SK-N-SH treated with all-trans-retinoic acid at 6 μM for 48 hours (cell line): ENCODE data around the gene GCG.

Source experiments
- ATAC-seq: fragments of 200-7000 bp; cut with Tn5 transposase; 3 replicates; pipeline ENCODE4 v1.9.1; 2020; ENCODE audit warnings: mild to moderate bottlenecking, moderate library complexity
- ARNTL ChIP-seq: fragments of 450-650 bp; formaldehyde crosslinking; IDR thresholded peaks from 2 replicates; pipeline ENCODE4 v1.5.0; 2020; ENCODE audit warnings: low read depth, mild to moderate bottlenecking, moderate library complexity, borderline replicate concordance
- BACH2 ChIP-seq: fragments of 250-450 bp; sonication (Bioruptor Pico); IDR thresholded peaks from 2 replicates; pipeline ENCODE4 v1.9.0; 2021; ENCODE audit warnings: mild to moderate bottlenecking, borderline replicate concordance
- CREB5 ChIP-seq: fragments of 250-450 bp; sonication (Bioruptor Pico); IDR thresholded peaks from 2 replicates; pipeline ENCODE4 v1.5.1; 2020; ENCODE audit warnings: low read depth, mild to moderate bottlenecking, moderate library complexity
- CSDC2 ChIP-seq: fragments of 250-450 bp; sonication (Bioruptor Pico); IDR thresholded peaks from 2 replicates; pipeline ENCODE4 v1.5.0; 2020; ENCODE audit warnings: mild to moderate bottlenecking, moderate library complexity
- CSRNP3 ChIP-seq: fragments of 250-450 bp; sonication (Bioruptor Pico); IDR thresholded peaks from 2 replicates; pipeline ENCODE4 v1.5.1; 2021; ENCODE audit warnings: mild to moderate bottlenecking, moderate library complexity
- ESRRG ChIP-seq: fragments of 250-450 bp; sonication (Bioruptor Pico); IDR thresholded peaks from 2 replicates; pipeline ENCODE4 v1.6.1; 2021; ENCODE audit warnings: mild to moderate bottlenecking
- GLIS3 ChIP-seq: fragments of 250-450 bp; sonication (Bioruptor Pico); IDR thresholded peaks from 2 replicates; pipeline ENCODE4 v1.5.0; 2020; ENCODE audit warnings: mild to moderate bottlenecking, moderate library complexity
- OSR1 ChIP-seq: fragments of 250-450 bp; sonication (Bioruptor Pico); IDR thresholded peaks from 2 replicates; pipeline ENCODE4 v1.8.0; 2022; ENCODE audit warnings: moderate library complexity, mild to moderate bottlenecking, inconsistent platforms
- PATZ1 ChIP-seq: fragments of 250-450 bp; sonication (Bioruptor Pico); IDR thresholded peaks from 2 replicates; pipeline ENCODE4 v1.8.0; 2020; ENCODE audit warnings: mild to moderate bottlenecking, moderate library complexity, borderline replicate concordance
- POU6F1 ChIP-seq: fragments of 250-450 bp; sonication (Bioruptor Pico); IDR thresholded peaks from 2 replicates; pipeline ENCODE4 v1.8.0; 2021; ENCODE audit warnings: low read depth, mild to moderate bottlenecking, moderate library complexity, borderline replicate concordance
- PPARA ChIP-seq: fragments of 250-450 bp; sonication (Bioruptor Pico); IDR thresholded peaks from 2 replicates; pipeline ENCODE4 v1.5.0; 2020; ENCODE audit warnings: mild to moderate bottlenecking, borderline replicate concordance
- RARB ChIP-seq: fragments of 250-450 bp; sonication (Bioruptor Pico); IDR thresholded peaks from 2 replicates; pipeline ENCODE4 v1.8.0; 2021; ENCODE audit warnings: mild to moderate bottlenecking, moderate library complexity
- SNAI2 ChIP-seq: fragments of 250-450 bp; sonication (Bioruptor Pico); IDR thresholded peaks from 2 replicates; pipeline ENCODE4 v1.5.0; 2020; ENCODE audit warnings: mild to moderate bottlenecking, moderate library complexity
- TCF4 ChIP-seq: fragments of 250-450 bp; sonication (Bioruptor Pico); IDR thresholded peaks from 2 replicates; pipeline ENCODE4 v1.8.0; 2021; ENCODE audit warnings: mild to moderate bottlenecking, moderate library complexity, borderline replicate concordance
- TOX ChIP-seq: fragments of 250-450 bp; sonication (Bioruptor Pico); IDR thresholded peaks from 2 replicates; pipeline ENCODE4 v1.8.0; 2021; ENCODE audit warnings: mild to moderate bottlenecking, moderate library complexity, borderline replicate concordance
- TSHZ2 ChIP-seq: fragments of 250-450 bp; sonication (Bioruptor Pico); IDR thresholded peaks from 2 replicates; pipeline ENCODE4 v1.5.0; 2020; ENCODE audit warnings: mild to moderate bottlenecking, moderate library complexity
- ZC3H10 ChIP-seq: fragments of 250-450 bp; sonication (Bioruptor Pico); IDR thresholded peaks from 2 replicates; pipeline ENCODE4 v1.5.1; 2021; ENCODE audit warnings: mild to moderate bottlenecking, moderate library complexity
- ZFP3 ChIP-seq: fragments of 250-450 bp; sonication (Bioruptor Pico); IDR thresholded peaks from 2 replicates; pipeline ENCODE4 v1.5.0; 2020; ENCODE audit warnings: mild to moderate bottlenecking, moderate library complexity
- ZFP30 ChIP-seq: fragments of 450-650 bp; formaldehyde crosslinking; IDR thresholded peaks from 2 replicates; pipeline ENCODE4 v1.5.0; 2022; ENCODE audit warnings: mild to moderate bottlenecking, moderate library complexity
- ZNF565 ChIP-seq: fragments of 450-650 bp; formaldehyde crosslinking; conservative IDR thresholded peaks from 2 replicates; pipeline ENCODE4 v1.5.0; 2020; ENCODE audit warnings: low read depth, mild to moderate bottlenecking, moderate library complexity
- ZNF8 ChIP-seq: fragments of 450-650 bp; formaldehyde crosslinking; IDR thresholded peaks from 2 replicates; pipeline ENCODE4 v1.5.0; 2020; ENCODE audit warnings: mild to moderate bottlenecking, moderate library complexity

GCG gene

GRCh38 chr2:162159446-162159845 lies 7.4 kb upstream of the GCG start (continued):
- no peak for TF ChIP-seq POU6F1 (CRISPR knock-in tag)
- no peak for TF ChIP-seq ESRRG (CRISPR knock-in tag)
- TF ChIP-seq GLIS3 (CRISPR knock-in tag): no peak
- no peak for TF ChIP-seq SNAI2 (CRISPR knock-in tag)

GRCh38 chr2:162156149-162156548 lies 4.1 kb upstream of the GCG start:
- TF ChIP-seq ZFP3 (CRISPR knock-in tag): no peak
- TF ChIP-seq POU6F1 (CRISPR knock-in tag): no peak
- no peak for TF ChIP-seq CSDC2 (CRISPR knock-in tag)
- no peak for TF ChIP-seq GLIS3 (CRISPR knock-in tag)
- no peak for TF ChIP-seq ESRRG (CRISPR knock-in tag)
- no peak for TF ChIP-seq TOX (CRISPR knock-in tag)
- TF ChIP-seq PPARA (CRISPR knock-in tag): no peak
- no peak for TF ChIP-seq RARB (CRISPR knock-in tag)
- TF ChIP-seq OSR1: no peak
- TF ChIP-seq ARNTL (CRISPR knock-in tag): no peak
- no peak for TF ChIP-seq ZNF565
- no peak for TF ChIP-seq CSRNP3 (CRISPR knock-in tag)
- TF ChIP-seq TSHZ2 (CRISPR knock-in tag): no peak
- TF ChIP-seq SNAI2 (CRISPR knock-in tag): no peak
- TF ChIP-seq ZC3H10: no peak
- TF ChIP-seq PATZ1 (CRISPR knock-in tag): no peak
- TF ChIP-seq ZNF8 (CRISPR knock-in tag): no peak
- no peak for ATAC-seq

- TF ChIP-seq GLIS3 (CRISPR knock-in tag) (no peak), ZC3H10 (no peak), CSDC2 (CRISPR knock-in tag) (no peak), RARB (CRISPR knock-in tag) (no peak), ZFP30 (CRISPR knock-in tag) (no peak), SNAI2 (CRISPR knock-in tag) (no peak), PPARA (CRISPR knock-in tag) (no peak), TCF4 (CRISPR knock-in tag) (no peak), PATZ1 (CRISPR knock-in tag) (no peak), CREB5 (CRISPR knock-in tag) (no peak), OSR1 (no peak), BACH2 (CRISPR knock-in tag) (no peak), ESRRG (CRISPR knock-in tag) (no peak), TOX (CRISPR knock-in tag) (no peak)
- no peak for ATAC-seq
Observed at GRCh38 chr2:162155093-162155492, 3.0 kb upstream of the GCG start.
